ENCODE measurements around the gene ITGB5.

DNA sequence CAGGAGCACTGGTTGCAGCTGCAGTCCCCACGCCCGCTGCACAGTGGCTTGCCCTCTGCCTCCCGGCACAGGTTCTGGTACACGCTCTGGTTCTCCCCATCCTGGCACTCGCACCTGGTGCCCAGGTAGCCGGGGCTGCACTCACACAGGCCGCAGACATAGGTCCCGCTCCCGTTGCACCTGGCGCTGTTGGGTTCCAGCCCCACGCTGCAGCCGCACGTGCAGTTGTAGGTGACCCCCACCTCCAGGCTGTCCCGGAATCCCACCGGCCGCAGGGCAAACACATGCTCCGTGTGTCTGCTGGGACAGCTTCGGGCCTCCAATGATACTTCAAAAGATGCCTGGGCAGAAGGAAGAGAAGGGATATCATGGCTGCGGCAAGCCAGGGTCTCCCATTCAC lies 90.7 kb downstream of the ITGB5 start:
- TF ChIP-seq POLR2A (IDR thresholded peaks at IDR 0.05) = no peak
- TF ChIP-seq, protein P1, sequence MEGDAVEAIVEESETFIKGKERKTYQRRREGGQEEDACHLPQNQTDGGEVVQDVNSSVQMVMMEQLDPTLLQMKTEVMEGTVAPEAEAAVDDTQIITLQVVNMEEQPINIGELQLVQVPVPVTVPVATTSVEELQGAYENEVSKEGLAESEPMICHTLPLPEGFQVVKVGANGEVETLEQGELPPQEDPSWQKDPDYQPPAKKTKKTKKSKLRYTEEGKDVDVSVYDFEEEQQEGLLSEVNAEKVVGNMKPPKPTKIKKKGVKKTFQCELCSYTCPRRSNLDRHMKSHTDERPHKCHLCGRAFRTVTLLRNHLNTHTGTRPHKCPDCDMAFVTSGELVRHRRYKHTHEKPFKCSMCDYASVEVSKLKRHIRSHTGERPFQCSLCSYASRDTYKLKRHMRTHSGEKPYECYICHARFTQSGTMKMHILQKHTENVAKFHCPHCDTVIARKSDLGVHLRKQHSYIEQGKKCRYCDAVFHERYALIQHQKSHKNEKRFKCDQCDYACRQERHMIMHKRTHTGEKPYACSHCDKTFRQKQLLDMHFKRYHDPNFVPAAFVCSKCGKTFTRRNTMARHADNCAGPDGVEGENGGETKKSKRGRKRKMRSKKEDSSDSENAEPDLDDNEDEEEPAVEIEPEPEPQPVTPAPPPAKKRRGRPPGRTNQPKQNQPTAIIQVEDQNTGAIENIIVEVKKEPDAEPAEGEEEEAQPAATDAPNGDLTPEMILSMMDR (IDR thresholded peaks at IDR 0.05) = no peak
